ENCODE measurements around the gene PSMF1. TPM values are rescaled to one million over a fixed set of nuclear protein-coding genes. Genes with fewer than 3 reads are reported as not detected.

Gene PSMF1
- total RNA-seq, 1 donor from 2014 or later: 110 TPM

GRCh38 chr20:1154226-1154625 is 35.8 kb downstream of the PSMF1 start:
- Mint-ChIP-seq H3K27me3 (ENCODE audit: low read depth) (no peaks in the 10 kb centered on the region), H3K27ac (ENCODE audit: unreplicated experiment) (no peak overlapping the region), H3K9me3 (ENCODE audit: low read depth) (peaks cover 10% of the 10 kb centered on the region), H3K4me1 (ENCODE audit: low read depth) (no peaks in the 10 kb centered on the region), H3K36me3 (ENCODE audit: low read depth) (peaks cover 20% of the 10 kb centered on the region), H3K4me3 (ENCODE audit: unreplicated experiment) (no peak overlapping the region)
- DNase-seq (ENCODE audit: low spot score): no peak
- no peak for TF ChIP-seq CTCF (IDR thresholded peaks at IDR 0.05)

- no peak overlapping the region for H3K4me3 Mint-ChIP-seq (ENCODE audit: unreplicated experiment)
- H3K27ac Mint-ChIP-seq (ENCODE audit: unreplicated experiment): no peak overlapping the region
- no peak for DNase-seq (ENCODE audit: low spot score)
- no peaks in the 10 kb centered on the region for H3K4me1 Mint-ChIP-seq (ENCODE audit: low read depth)
- H3K9me3 Mint-ChIP-seq (ENCODE audit: low read depth): peaks cover 10% of the 10 kb centered on the region
- no peak for TF ChIP-seq CTCF (IDR thresholded peaks at IDR 0.05)
- H3K36me3 Mint-ChIP-seq (ENCODE audit: low read depth): peaks cover 20% of the 10 kb centered on the region
- H3K27me3 Mint-ChIP-seq (ENCODE audit: low read depth): no peaks in the 10 kb centered on the region
Observed at GRCh38 chr20:1154691-1155090, 36.3 kb downstream of the PSMF1 start.

GRCh38 chr20:1155342-1155741 is 36.9 kb downstream of the PSMF1 start:
- peaks cover 10% of the 10 kb centered on the region for H3K9me3 Mint-ChIP-seq (ENCODE audit: low read depth)
- H3K4me1 Mint-ChIP-seq (ENCODE audit: low read depth): no peaks in the 10 kb centered on the region
- no peaks in the 10 kb centered on the region for H3K27me3 Mint-ChIP-seq (ENCODE audit: low read depth)
- H3K36me3 Mint-ChIP-seq (ENCODE audit: low read depth): peaks cover 21% of the 10 kb centered on the region
- no peak for TF ChIP-seq CTCF (IDR thresholded peaks at IDR 0.05)
- no peak overlapping the region for H3K27ac Mint-ChIP-seq (ENCODE audit: unreplicated experiment)
- DNase-seq (ENCODE audit: low spot score): no peak
- no peak overlapping the region for H3K4me3 Mint-ChIP-seq (ENCODE audit: unreplicated experiment)

- H3K4me1 Mint-ChIP-seq (ENCODE audit: low read depth): no peaks in the 10 kb centered on the region
- H3K4me3 Mint-ChIP-seq (ENCODE audit: unreplicated experiment): no peak overlapping the region
- H3K36me3 Mint-ChIP-seq (ENCODE audit: low read depth): peaks cover 41% of the 10 kb centered on the region
- peaks cover 10% of the 10 kb centered on the region for H3K9me3 Mint-ChIP-seq (ENCODE audit: low read depth)
- DNase-seq (ENCODE audit: low spot score): no peak
- H3K27ac Mint-ChIP-seq (ENCODE audit: unreplicated experiment): no peak overlapping the region
- no peaks in the 10 kb centered on the region for H3K27me3 Mint-ChIP-seq (ENCODE audit: low read depth)
- no peak for TF ChIP-seq CTCF (IDR thresholded peaks at IDR 0.05)
Observed at GRCh38 chr20:1160496-1160895, 42.1 kb downstream of the PSMF1 start.

GRCh38 chr20:1160991-1161390 is 42.6 kb downstream of the PSMF1 start:
- DNase-seq (ENCODE audit: low spot score): no peak
- Mint-ChIP-seq H3K4me1 (ENCODE audit: low read depth) (no peaks in the 10 kb centered on the region), H3K27me3 (ENCODE audit: low read depth) (no peaks in the 10 kb centered on the region), H3K36me3 (ENCODE audit: low read depth) (peaks cover 41% of the 10 kb centered on the region), H3K4me3 (ENCODE audit: unreplicated experiment) (no peak overlapping the region), H3K27ac (ENCODE audit: unreplicated experiment) (no peak overlapping the region), H3K9me3 (ENCODE audit: low read depth) (peaks cover 6% of the 10 kb centered on the region)
- TF ChIP-seq CTCF (IDR thresholded peaks at IDR 0.05): no peak
